GM18861 (cell line): ENCODE measurements around the gene PTTG1IP.

Experiments
- ATAC-seq: cut with Tn5 transposase; IDR thresholded peaks from one replicate; pipeline ENCODE4 v1.9.1; 2021; ENCODE audit not compliant: unreplicated experiment

Gene PTTG1IP

GRCh38 chr21:44909719-44910118 lies 36.2 kb upstream of the PTTG1IP start:
- ATAC-seq, result no peak

GRCh38 chr21:44908908-44909307 lies 35.4 kb upstream of the PTTG1IP start:
- ATAC-seq, result no peak

- ATAC-seq, result no peak
Observed at GRCh38 chr21:44907966-44908895, 34.7 kb upstream of the PTTG1IP start.

GRCh38 chr21:44907225-44907965 lies 33.9 kb upstream of the PTTG1IP start:
- ATAC-seq, result no peak

GRCh38 chr21:44905728-44906090 lies 32.2 kb upstream of the PTTG1IP start:
- ATAC-seq, result no peak

- no peak for ATAC-seq
Observed at GRCh38 chr21:44905016-44905727, 31.7 kb upstream of the PTTG1IP start.

GRCh38 chr21:44904141-44904923 lies 30.8 kb upstream of the PTTG1IP start:
- ATAC-seq, result no peak

- ATAC-seq, result no peak
Observed at GRCh38 chr21:44903689-44904088, 30.2 kb upstream of the PTTG1IP start.

GRCh38 chr21:44903050-44903685 lies 29.7 kb upstream of the PTTG1IP start:
- no peak for ATAC-seq

- no peak for ATAC-seq
Observed at GRCh38 chr21:44902268-44903049, 29.0 kb upstream of the PTTG1IP start.

GRCh38 chr21:44901391-44902074 lies 28.0 kb upstream of the PTTG1IP start:
- ATAC-seq, result no peak

GRCh38 chr21:44900559-44901251 lies 27.2 kb upstream of the PTTG1IP start:
- no peak for ATAC-seq

GRCh38 chr21:44899768-44900558 lies 26.5 kb upstream of the PTTG1IP start:
- no peak for ATAC-seq

- ATAC-seq, result no peak
Observed at GRCh38 chr21:44898851-44899767, 25.6 kb upstream of the PTTG1IP start.

GRCh38 chr21:44898011-44898488 lies 24.6 kb upstream of the PTTG1IP start:
- ATAC-seq, result no peak

GRCh38 chr21:44897326-44898010 lies 24.0 kb upstream of the PTTG1IP start:
- ATAC-seq, result no peak
